ENCODE data around the gene RAET1E.
"Not testable (repeated sequence)": the region's sequence is repeated elsewhere in the genome, so short reads cannot be mapped to it uniquely, and the experiment has no call there.

The RAET1E gene

DNA sequence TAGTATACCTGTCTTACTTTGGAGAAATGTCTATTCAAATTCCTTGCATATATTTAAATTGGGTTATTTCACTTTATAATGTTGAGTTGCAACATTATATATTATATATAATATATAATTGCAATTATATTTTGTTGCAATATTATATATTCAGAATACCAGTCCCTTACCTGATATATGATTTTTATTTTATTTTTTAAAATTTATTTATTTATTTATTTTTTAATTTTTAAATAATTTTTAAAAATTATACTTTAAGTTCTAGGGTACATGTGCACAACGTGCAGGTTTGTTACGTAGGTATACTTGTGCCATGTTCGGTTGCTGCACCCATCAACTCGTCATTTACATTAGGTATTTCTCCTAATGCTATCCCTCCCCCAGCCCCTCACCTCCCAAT is 29.1 kb upstream of the RAET1E start:
- not testable (repeated sequence) for DNase-seq (ENCODE audit: low spot score)

DNA sequence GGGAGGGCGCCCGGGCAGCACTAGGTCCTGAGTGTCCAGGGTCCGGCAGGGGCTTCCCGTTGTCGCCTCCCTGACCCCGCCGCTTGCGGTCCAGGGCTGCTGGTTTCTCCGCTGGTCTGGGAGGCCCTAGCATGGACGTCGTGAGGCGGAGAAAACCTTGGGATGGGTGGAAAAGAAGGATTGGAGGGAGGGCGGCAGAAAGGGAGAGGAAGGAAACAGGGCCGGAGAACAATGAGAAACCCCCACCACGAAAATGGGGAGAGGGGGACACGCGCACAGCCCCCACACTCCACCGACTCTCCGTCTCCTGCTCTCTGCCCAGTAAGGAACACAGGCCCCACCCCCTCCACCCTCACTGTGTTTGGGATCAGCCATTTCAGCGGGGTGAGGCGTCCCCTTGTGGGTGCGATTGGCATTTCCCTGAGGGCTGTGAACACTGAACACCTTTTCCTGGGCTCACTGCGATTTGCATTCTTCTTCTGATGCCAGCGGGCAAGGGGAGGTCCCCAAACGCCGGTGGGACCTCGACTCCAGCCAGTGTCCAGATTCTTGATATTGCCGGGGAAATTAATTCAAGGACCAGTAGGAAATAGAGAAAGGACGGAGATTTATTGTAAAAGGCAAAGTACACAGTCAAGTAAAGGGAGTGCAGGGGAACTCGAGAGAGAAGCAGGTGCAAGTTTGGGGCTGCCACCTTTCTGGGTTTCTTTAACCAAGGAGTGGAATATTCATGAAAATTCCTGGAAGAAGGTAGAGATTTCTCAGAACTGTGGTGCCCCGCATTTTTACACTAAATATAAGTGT is 28.3 kb upstream of the RAET1E start:
- DNase-seq (ENCODE audit: low spot score), result peak; percentile 64

DNA sequence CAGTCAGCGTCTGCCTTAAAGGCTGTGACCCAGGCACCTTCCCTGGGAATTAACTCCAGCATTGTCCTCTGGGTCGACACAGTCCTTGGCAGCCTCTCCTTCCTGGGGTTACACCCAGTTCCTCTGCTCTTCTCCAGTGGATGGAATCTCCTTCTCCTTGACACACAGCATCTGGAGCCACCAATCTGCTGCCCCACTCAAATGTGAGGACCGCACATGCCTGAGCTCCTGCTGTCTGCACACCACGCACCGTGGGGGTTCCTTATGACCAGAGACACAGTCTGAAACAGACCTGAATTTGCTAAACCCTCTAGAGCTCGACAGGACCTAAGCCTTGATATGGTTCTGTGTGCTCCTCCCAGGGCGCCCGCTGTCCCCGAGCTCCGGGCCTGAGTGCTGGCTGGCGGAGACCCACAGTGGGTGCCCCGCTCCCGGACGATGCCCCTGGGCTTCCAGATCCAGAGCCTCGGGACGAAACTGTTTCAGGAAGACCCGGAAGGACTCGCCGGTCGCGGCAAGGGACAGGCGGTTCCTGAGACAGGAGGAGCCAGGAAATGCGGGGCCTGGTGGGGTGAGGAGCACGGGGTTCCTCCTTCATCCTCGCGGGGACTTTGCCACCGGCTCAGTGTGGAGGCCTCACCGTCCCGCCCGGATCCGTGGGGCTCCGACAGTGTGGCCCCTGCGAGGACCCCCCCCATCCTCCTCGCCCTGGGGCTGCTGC is 27.5 kb upstream of the RAET1E start:
- no peak for DNase-seq (ENCODE audit: low spot score)

DNA sequence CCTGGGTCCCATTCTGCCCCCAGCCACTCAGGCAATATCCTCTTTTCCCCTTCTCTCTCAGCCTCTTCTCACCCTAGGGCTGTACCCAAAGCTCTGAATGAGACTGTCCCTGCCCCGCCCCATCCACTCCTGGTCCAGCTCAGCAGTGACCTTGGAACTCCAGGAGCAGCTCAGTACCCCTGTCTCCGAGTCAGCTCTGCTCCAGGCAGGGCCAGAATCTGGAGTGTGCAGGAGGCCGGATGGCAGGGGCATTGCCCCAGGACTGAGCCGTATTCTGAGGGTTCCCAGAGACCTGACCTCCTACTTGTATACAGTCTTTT is 27.0 kb upstream of the RAET1E start:
- no peak for DNase-seq (ENCODE audit: low spot score)

DNA sequence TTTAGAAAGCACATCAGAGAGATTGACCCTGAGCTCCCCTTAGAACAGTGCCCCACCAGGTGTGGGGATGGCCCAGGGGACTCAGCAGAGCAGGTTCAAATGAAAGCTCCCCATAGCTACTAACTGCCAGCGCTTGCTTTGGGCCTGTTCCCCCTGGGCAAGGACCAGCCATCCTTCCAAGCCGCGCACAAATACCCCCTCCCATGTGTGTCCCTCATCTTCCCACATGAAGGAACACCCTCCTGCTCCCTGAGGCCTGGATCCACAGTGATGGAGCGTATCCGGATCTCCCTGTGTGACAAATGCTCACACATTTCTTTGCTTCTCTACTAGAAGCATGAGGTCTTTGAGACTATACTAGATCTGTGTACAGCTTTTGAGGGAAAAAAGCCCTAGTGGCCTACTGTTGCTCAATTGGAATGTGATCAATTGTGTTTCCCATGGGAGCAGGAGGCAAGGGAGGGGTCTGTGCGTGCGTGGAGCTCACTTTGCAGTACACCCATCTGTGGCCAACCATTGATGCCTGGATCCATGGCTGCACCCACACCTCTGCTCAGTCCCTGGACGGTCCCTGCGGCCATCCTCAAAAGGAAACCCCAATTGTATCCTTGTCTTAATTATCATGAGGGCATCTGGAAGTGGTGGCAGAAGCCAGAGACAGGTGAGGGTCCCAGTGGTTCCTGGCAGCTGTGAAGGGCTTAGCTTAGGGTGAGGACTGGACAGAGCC is 26.5 kb upstream of the RAET1E start:
- no peak for DNase-seq (ENCODE audit: low spot score)

DNA sequence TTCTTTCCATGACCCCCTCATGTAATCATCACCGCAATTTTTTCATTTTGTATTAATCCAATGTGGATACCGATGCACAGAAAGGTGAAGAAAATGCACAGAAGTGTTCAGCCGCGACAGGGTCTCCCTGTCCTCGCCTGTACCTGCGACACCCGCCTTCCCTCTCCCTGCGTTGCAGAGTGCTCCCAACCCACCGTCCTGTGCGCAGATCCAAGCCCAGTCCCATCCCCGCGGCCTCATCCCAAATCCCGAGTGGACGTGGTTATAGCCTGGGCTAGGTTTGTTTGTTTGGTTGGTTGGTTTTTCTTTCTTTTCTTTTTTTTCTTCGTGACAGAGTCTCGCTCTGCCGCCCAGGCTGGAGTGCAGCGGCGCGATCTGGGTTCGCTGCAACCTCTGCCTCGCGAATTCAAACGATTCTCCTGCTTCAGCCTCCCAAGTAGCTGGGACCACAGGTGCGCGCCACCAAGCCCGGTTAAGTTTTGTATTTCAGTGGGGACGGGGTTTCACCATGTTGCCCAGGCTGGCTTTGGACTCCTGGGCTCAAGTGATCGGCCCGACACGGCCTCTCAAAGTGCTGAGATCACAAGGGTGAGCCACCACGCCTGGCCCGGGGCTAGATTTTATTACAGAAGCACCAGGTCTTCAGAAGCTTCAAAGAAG is 25.5 kb upstream of the RAET1E start:
- no peak for DNase-seq (ENCODE audit: low spot score)

DNA sequence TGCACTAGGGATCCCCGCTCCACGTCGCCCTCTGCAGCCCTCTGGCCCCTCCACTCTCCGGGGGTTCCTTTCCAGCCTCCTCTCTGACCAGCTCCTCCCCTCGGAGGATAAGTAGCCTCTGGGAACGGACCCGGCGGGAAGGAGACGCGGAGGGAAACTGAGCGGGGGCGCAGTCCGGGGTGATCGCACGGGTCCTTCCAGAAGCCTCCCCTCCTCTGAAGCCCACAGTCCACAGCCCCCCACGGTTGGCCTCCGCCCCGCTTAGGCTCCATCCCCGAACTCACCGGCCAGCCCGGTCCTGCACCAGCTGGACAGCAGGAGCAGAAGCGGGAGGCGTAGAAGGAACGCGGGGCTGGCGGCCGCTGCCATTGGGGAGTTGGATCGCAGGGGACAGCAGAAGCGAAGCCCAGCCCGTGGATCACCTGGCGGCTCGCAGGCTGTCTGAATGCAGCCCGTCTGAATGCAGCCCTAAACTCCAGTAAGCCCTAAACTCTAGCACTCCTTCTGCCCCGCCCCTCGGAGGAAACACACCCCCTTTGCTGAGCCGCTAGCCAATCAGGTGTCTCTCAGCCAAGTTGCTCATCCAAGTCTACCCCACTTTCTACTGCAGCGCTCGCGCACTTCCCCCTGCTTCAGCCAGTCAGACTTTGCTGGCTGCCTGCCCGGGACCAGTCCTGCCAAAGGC is 24.9 kb upstream of the RAET1E start, which contains the start of gene RAET1G:
RAET1G (minus strand) TSS at position 480 of the 685 bp plus-strand sequence; CDS start at position 369, 111 bp downstream.
- peak; percentile 85 for DNase-seq (ENCODE audit: low spot score)

DNA sequence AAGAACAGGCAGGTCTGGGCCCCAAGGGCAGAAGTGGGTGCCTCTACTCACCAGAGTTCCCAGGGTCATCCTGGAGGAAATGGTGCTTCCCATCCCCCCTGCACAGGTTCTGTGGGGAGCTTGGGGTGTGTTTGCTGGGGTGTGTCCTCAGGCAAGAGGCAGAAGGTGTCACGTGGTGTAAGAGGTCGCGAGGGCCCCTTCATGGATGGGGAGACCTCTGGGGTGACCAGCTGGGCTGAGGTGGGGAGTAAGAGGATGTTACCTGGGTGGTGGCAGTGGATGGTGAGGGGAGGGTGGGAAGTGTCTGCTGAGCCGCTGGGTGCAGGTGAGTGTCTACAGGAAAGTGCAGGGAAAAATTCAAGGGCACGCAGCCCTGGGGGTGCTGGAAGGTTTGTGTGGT is 24.2 kb upstream of the RAET1E start:
- not testable (repeated sequence) for DNase-seq (ENCODE audit: low spot score)

DNA sequence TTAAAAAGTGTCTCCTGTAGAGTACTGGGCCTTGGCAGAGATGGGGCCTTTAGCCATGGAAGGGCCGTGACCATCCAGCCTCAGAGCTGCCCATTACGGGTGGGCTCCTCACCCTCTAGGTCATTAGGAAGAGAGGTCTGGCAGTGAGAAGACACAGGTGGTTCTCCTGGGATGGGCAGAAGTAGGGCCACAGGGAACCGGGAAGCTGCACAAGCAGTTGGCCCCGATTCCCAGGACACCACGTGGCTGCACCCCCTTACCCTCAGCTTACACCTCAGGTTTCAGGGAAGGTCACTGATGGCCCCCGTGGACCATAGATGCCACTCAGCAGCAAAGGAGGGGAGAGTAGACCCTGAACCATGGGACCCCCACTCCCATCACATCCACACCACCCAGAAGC is 23.4 kb upstream of the RAET1E start:
- no peak for DNase-seq (ENCODE audit: low spot score)

DNA sequence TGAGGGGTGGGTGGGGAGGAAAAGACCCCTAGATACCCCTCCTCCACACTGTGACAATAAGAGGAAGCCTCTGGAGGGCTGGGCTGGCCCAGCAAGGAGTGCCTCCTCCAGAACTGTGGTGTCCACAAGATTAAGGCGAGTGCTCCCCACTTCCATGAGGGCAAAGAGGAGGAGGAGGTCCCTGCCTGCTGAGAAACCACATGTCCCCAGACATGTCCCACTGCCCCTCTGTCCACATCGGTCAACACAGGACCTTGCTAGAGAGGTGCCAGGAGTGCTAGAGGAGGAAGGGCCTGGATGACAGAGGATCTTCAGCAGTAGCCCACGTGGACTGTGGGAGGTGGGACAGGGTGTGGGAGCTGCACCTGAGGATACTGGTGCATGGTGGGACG is 21.9 kb upstream of the RAET1E start:
- DNase-seq (ENCODE audit: low spot score), result no peak

DNA sequence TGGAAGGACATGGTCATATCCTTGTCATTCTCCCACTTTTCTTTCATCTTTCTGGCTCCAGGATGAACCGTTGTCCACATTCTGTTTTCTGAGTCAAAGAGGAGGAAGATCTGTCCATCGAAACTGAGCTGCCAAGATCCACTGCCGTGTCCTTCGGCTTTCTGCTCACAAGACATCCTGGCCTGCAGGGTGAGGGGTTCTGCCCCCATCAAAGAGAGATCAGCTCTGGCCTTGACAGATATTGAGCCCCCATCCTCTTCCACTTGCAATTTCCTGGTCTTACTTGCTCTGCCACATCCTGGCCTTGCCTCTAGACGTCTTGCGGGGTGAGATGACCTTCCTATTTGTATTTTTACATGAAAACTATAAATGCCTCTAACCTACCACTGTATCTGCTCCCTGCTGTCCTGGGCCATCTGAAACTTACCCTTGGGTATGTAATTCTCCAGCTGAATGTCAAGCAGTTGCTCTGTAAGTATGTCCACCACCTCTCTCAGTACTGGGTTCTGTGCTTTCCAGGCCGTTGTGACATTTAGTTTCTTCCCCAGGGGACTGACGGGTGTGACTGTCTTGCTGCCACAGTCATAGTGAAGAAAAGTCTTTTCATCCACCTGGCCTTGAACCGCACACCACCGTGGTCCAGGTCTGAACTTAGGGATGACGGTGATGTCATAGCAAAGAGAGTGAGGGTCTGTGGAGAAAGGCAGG is 21.4 kb upstream of the RAET1E start:
- not testable (repeated sequence) for DNase-seq (ENCODE audit: low spot score)

DNA sequence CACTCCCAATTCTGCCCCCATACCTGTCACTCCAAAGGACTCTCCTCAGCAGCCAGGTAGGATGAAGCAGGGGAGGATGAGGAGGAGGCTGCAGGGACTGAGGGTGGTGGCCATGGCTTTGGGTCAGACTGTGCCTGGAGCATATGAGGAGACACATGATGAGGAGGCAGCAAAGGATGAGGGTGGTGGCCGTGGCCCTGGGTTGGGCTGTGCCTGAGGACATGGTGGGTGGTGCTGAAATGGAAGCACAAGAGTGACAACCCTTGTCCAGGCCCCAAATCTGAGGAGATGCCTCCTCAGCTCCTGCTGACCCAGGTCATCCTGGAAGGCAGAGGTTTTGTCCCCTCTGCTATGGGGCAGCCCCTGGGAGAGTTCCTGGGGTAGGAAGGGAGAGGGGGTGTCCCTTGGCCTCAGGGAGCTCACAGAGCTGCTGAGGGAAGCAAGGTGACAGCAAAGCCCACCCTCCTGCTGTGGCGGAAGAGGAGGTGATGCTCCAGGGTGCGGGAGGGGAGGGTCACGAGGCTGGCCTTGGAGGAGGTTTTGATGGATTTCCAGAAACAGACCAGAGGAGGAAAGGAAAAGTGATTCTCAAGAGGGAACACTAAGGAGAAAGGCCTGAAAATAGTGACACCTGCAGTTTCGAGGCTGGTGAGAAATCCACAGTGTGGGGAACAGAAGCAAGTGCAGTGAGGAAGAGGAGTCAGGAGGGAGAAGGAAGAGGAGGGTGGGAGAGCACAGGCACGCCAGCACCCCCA is 20.4 kb upstream of the RAET1E start:
- DNase-seq (ENCODE audit: low spot score), result no peak

DNA sequence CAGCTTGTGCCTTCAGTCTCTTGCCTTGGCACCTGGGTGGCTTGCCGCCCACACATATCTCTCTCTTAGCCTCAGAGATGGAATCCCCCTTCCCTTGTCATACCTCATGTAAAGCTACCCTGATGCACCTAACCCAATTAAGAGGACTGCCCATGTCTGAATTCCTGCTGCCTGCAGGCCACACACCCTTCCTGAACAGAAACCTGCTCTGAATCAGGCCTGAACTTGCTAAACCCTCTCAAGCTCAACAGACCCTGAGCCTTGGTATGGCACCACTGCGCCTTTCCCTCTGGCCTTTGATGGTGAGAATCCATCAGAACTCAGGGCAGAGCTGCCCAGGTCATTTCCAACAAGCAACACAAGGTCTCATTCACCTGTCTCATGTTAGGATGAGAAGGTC is 19.8 kb upstream of the RAET1E start:
- DNase-seq (ENCODE audit: low spot score), result no peak

DNA sequence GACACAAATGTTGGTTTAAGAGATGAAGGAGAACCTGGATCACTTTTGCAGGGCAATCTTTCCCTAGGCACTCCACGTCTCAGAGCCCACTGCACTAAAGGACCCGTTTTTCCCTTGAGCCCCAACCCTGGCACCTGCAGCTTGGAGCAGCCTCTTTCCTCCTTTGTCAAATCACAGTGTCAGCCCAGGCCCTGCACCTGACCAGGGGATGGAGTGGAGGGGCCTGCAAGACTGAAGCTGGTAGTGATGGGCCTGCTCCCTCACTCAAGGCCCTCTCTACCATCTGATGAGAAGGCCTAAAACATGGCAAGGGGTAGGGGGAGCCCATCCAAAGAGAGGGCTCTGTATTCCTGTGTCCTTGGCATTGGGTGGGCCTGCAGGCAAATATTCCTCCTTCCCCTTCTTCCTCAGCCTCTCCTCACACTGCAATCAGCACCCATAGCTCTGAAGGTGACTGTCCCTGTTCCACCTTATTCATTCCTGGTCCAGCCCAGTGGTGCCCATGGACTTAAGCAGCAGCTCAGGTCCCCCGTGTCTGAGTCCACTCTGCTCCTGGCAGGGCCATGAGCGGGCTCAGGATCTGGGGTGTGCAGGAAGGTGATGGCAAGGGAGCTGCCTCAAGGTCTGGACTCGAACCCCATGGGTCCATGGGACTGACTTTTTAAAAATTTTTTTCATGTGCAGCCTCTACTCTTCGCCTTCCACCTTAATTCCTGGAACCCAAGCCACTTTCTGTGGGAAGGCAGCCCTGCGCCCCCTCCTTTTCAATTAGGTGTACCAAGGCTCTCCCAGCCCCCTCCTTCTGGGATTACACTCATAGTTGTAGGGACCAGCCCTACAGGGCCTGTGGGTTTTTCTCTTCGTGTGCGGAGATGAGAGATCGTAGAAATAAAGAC is 18.3 kb upstream of the RAET1E start:
- DNase-seq (ENCODE audit: low spot score), result no peak

DNA sequence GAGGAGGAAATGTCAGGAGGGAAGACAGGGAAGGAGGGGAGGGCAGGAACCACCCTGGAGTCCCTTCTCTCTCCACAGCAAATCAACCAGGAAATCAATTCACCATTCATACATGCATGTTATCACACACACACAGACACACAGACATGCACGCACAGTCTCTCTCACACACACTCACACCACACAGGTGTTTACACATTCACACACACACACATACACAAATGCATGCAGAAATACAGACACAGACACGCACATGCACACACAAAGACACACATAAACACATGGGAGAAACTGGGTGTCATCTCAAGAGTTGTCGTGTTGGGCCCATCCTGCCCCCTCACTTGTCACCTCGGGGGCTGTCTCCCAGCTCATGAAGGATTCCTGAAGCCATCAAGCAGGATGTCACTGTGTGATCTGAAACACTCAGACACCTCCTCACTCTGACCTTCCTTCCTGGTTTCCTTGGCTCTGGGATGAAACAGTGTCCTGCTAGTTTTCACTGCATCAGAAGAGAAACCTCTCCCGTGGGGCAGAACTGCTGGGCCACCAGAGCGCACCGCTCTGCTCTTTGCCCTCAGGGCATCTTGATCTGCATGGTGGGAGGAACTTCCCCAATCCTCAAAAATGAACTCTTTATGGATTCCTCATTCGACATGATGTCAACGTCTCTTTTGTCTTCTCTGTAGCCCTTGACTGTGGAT is 15.8 kb upstream of the RAET1E start:
- no peak for DNase-seq (ENCODE audit: low spot score)

DNA sequence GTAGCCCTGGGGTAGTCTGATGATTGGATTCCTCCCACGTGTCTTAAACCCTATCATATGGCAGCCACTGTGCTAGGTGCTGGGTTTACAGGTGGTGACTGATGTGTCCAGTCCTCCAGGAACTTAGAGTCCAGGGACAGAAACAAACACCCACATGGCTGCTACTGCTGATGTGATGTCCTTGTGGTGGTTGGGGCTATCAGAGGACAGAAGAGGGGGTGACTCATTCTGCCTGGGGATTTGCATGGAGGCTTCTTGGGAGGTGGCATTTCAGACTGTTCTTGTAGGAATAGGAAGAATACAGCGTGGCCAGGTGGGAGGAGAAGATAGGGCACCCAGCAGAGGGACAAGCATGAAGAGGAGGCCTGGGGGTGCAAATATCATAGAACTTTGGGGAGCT is 15.2 kb upstream of the RAET1E start:
- no peak for DNase-seq (ENCODE audit: low spot score)

DNA sequence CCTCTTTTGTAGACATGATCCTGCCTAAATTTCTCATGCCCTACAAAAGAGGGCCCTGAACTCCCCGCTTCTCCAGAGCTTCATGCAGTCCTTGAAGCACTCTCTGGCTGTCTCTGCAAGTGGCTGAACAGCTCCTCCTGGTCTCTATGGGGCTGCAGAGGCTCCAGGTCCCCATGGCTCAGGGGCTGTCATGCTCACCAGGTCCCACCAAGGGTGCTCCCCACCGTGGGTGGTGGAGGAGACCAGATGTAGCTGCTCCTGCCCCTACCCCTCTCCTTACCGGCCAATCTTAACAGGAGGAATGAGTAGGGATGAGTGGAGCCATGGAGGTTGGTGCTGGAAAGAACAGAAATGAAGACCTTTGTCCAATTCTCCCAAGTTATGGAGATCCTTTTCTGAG is 14.8 kb upstream of the RAET1E start:
- not testable (repeated sequence) for DNase-seq (ENCODE audit: low spot score)

DNA sequence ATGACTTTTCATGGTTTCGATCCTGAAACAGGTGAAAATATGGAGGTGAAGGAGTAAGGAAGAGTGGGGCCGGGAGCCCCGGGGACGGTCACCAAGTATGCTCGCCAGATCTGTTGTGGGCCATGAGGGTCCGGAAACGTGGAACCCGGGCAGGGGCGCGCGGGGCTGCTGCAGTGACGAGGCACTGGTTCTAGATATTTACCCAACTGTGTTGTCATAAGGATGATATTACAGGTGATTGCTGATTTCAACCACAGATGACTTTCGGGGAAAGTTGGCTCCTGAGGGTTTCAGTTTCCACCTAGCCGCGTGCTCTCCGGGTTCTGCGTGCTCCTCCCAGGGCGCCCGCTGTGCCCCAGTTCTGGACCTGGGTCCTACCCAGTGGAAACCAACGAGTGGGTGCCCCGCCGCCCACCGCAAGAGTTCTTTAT is 12.8 kb upstream of the RAET1E start:
- DNase-seq (ENCODE audit: low spot score), result no peak

Measured in pons (tissue), 1 donor.